CD14-positive monocyte (primary cell): ENCODE results near the gene MIOX. TPM values are rescaled to one million over a fixed set of nuclear protein-coding genes. Genes with fewer than 3 reads are reported as not detected.

ENCODE experiments used
- DNase-seq, 3 donors: peaks; one replicate each; pipeline ENCODE4 v3.0.0-alpha.2; 2011 to 2022
- H2AFZ ChIP-seq: 2 replicates; pipeline ENCODE4 v1.6.0; 2012; ENCODE audit warnings: mild to moderate bottlenecking, low read depth, low read length, inconsistent platforms; ENCODE audit not compliant: insufficient read depth, poor library complexity, severe bottlenecking
- H3K27ac ChIP-seq, 2 donors: 1 replicate in 1 of 2; 2 replicates in 1 of 2; pipeline ENCODE4 v1.5.1; 2012 to 2013; ENCODE audit warnings: low read length in 2 of 2, control low read depth in 1 of 2, inconsistent platforms in 1 of 2, low read depth in 1 of 2, mild to moderate bottlenecking in 1 of 2
- H3K27me3 ChIP-seq, 2 donors: one replicate each; pipeline versions ENCODE4 v1.6.0 to v1.6.1; 2011 to 2013; ENCODE audit warnings: low read length in 2 of 2; ENCODE audit not compliant: control insufficient read depth in 2 of 2, insufficient read depth in 2 of 2
- H3K36me3 ChIP-seq, 2 donors: replicated peaks in 1 of 2; 1 replicate in 1 of 2; 2 replicates in 1 of 2; pipeline versions ENCODE4 v1.5.1 to v1.6.1; 2012 to 2013; ENCODE audit warnings: low read length in 2 of 2, control low read depth in 1 of 2, inconsistent platforms in 1 of 2, mild to moderate bottlenecking in 1 of 2; ENCODE audit not compliant: insufficient read depth in 2 of 2, control insufficient read depth in 1 of 2
- H3K4me1 ChIP-seq, 2 donors: 1 replicate in 1 of 2; 2 replicates in 1 of 2; pipeline versions ENCODE4 v1.5.1 to v1.6.1; 2012 to 2013; ENCODE audit warnings: low read length in 2 of 2, control low read depth in 1 of 2, inconsistent platforms in 1 of 2, mild to moderate bottlenecking in 1 of 2, moderate library complexity in 1 of 2; ENCODE audit not compliant: insufficient read depth in 2 of 2, control insufficient read depth in 1 of 2
- H3K4me2 ChIP-seq: replicated peaks from 2 replicates; pipeline ENCODE3; 2012; ENCODE audit warnings: low read length, moderate library complexity, mild to moderate bottlenecking; ENCODE audit not compliant: poor library complexity, severe bottlenecking; ENCODE audit errors: extremely low read depth
- H3K4me3 ChIP-seq, 3 experiments: fragments of 200-600 bp in 1 of 3; sonication (generic) in 1 of 3; replicated peaks in 1 of 3; 1 replicate in 2 of 3; 2 replicates in 1 of 3; pipeline ENCODE4 v1.5.1; 2011 to 2013; ENCODE audit warnings: low read length in 3 of 3, mild to moderate bottlenecking in 3 of 3, control low read depth in 2 of 3, low read depth in 2 of 3, inconsistent platforms in 1 of 3, moderate library complexity in 1 of 3
- H3K79me2 ChIP-seq: 2 replicates; pipeline ENCODE4 v1.6.0; 2012; ENCODE audit warnings: mild to moderate bottlenecking, control low read depth, inconsistent platforms, low read length, moderate library complexity; ENCODE audit not compliant: insufficient read depth
- H3K9ac ChIP-seq: 2 replicates; pipeline ENCODE4 v1.6.0; 2017; ENCODE audit warnings: low read length, mild to moderate bottlenecking; ENCODE audit not compliant: insufficient read depth, poor library complexity, severe bottlenecking
- H3K9me3 ChIP-seq, 2 donors: replicated peaks in 1 of 2; 1 replicate in 1 of 2; 2 replicates in 1 of 2; pipeline versions ENCODE4 v1.5.1 to v1.6.1; 2012 to 2013; ENCODE audit warnings: low read length in 2 of 2, control low read depth in 1 of 2; ENCODE audit not compliant: control insufficient read depth in 1 of 2, insufficient read depth in 1 of 2
- H4K20me1 ChIP-seq: 2 replicates; pipeline ENCODE4 v1.6.0; 2012; ENCODE audit warnings: mild to moderate bottlenecking, low read length, control low read depth, moderate library complexity; ENCODE audit not compliant: insufficient read depth
- H3K27ac Mint-ChIP-seq, 7 donors: one replicate each; pipeline ENCODE4 v1.8.0; 2020; ENCODE audit warnings: mild to moderate bottlenecking in 7 of 7, mixed read lengths in 7 of 7, moderate library complexity in 6 of 7, inconsistent platforms in 2 of 7
- H3K27me3 Mint-ChIP-seq, 3 donors: one replicate each; pipeline ENCODE4 v1.8.0; 2021 to 2022; ENCODE audit warnings: low read depth in 3 of 3, mild to moderate bottlenecking in 3 of 3, mixed read lengths in 3 of 3, moderate library complexity in 3 of 3, inconsistent platforms in 1 of 3
- H3K36me3 Mint-ChIP-seq, 2 donors: one replicate each; pipeline ENCODE4 v1.8.0; 2020; ENCODE audit warnings: mixed read lengths in 2 of 2, inconsistent platforms in 1 of 2, mild to moderate bottlenecking in 1 of 2
- H3K4me1 Mint-ChIP-seq: one replicate; pipeline ENCODE4 v1.8.0; 2020; ENCODE audit warnings: mild to moderate bottlenecking, mixed read lengths
- H3K4me3 Mint-ChIP-seq, 2 donors: one replicate each; pipeline ENCODE4 v1.8.0; 2020; ENCODE audit warnings: mild to moderate bottlenecking in 2 of 2, mixed read lengths in 2 of 2, moderate library complexity in 1 of 2
- H3K9me3 Mint-ChIP-seq, 7 donors: one replicate each; pipeline ENCODE4 v1.8.0; 2020 to 2022; ENCODE audit warnings: mixed read lengths in 7 of 7, mild to moderate bottlenecking in 6 of 7, moderate library complexity in 6 of 7, inconsistent platforms in 2 of 7
- WGBS: methylation state at CpG from one replicate; pipeline ENCODE4 v1.1.5; 2013; ENCODE audit warnings: missing lambda C conversion rate; ENCODE audit not compliant: insufficient coverage; 5-methylcytosine and 5-hydroxymethylcytosine counted together
- intact Hi-C, 2 donors: fragments of 100-400 bp; cut with micrococcal nuclease; formaldehyde crosslinking; loops; one replicate each; pipeline versions ENCODE4 v1.15.0 to v1.15.1; 2023
- polyA plus RNA-seq, 3 donors: library from polyadenylated mRNA; depleted of rRNA in 1 of 3; unstranded in 2 of 3; stranded (reverse) in 1 of 3; fragments of 300-500 nt in 2 of 3; fragments of >200 nt in 1 of 3; fragmentation: Illumina TruSeq in 2 of 3; gene quantifications; 1 replicate in 2 of 3; 2 replicates in 1 of 3; pipeline ENCODE4 v1.2.3, GENCODE V29; 2012 to 2021
- TF ChIP-seq, protein P1 (sequence below): fragments of 200-600 bp; IDR thresholded peaks from one replicate; pipeline ENCODE4 v1.8.0; 2022; ENCODE audit warnings: antibody characterized with exemption, mild to moderate bottlenecking

MIOX gene
- polyA plus RNA-seq, 3 donors: not detected

DNA sequence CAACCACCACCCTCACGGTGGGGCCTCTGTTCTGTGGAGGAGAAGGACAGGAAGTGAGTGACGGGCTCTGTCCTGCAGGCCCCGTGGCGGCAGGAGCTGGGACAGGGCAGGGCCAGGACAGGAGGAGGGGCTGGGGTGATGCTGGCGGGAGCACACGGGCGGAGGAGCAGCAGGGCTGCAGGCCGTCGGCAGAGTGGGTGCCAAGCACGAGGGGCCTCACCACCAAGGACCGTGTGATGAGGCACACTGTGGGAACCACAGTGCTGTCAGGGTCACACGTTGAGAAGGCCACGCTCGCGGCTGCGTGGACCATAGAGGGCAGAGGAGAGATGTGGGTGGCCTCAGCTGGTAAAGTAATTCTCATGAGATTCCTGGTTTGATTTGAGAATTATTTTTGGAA, 30.2 kb downstream of the MIOX start:
- no peak overlapping the region for H2AFZ ChIP-seq
- Mint-ChIP-seq H3K4me3 (no peak overlapping the region), H3K9me3 (peaks cover 0 to 1% (median 0%) of the 10 kb centered on the region in 7 donors), H3K27me3 (peaks cover 0 to 2% (median 0%) of the 10 kb centered on the region in 3 donors), H3K4me1 (no peaks in the 10 kb centered on the region), H3K27ac (peak overlapping the region in 1 of 7 donors; percentile 76), H3K36me3 (peaks cover 22 to 60% of the 10 kb centered on the region in 2 donors)
- no peak overlapping the region for H3K27ac ChIP-seq
- H3K79me2 ChIP-seq: peaks cover 52% of the 10 kb centered on the region
- intact Hi-C loops: no loop called here
- no peak overlapping the region for H3K9ac ChIP-seq
- DNase-seq: no peak
- no peak overlapping the region for H3K4me3 ChIP-seq
- H4K20me1 ChIP-seq: peaks cover 14% of the 10 kb centered on the region
- 97% methylated on average over 14 of the region's 16 CpGs for WGBS
- no peak overlapping the region for H3K4me2 ChIP-seq
- TF ChIP-seq, protein P1, sequence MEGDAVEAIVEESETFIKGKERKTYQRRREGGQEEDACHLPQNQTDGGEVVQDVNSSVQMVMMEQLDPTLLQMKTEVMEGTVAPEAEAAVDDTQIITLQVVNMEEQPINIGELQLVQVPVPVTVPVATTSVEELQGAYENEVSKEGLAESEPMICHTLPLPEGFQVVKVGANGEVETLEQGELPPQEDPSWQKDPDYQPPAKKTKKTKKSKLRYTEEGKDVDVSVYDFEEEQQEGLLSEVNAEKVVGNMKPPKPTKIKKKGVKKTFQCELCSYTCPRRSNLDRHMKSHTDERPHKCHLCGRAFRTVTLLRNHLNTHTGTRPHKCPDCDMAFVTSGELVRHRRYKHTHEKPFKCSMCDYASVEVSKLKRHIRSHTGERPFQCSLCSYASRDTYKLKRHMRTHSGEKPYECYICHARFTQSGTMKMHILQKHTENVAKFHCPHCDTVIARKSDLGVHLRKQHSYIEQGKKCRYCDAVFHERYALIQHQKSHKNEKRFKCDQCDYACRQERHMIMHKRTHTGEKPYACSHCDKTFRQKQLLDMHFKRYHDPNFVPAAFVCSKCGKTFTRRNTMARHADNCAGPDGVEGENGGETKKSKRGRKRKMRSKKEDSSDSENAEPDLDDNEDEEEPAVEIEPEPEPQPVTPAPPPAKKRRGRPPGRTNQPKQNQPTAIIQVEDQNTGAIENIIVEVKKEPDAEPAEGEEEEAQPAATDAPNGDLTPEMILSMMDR: no peak
- no peaks in the 10 kb centered on the region for H3K4me1 ChIP-seq
- H3K9me3 ChIP-seq: no peaks in the 10 kb centered on the region
- peaks cover 37 to 58% of the 10 kb centered on the region in 2 donors for H3K36me3 ChIP-seq
- no peaks in the 10 kb centered on the region for H3K27me3 ChIP-seq

DNA sequence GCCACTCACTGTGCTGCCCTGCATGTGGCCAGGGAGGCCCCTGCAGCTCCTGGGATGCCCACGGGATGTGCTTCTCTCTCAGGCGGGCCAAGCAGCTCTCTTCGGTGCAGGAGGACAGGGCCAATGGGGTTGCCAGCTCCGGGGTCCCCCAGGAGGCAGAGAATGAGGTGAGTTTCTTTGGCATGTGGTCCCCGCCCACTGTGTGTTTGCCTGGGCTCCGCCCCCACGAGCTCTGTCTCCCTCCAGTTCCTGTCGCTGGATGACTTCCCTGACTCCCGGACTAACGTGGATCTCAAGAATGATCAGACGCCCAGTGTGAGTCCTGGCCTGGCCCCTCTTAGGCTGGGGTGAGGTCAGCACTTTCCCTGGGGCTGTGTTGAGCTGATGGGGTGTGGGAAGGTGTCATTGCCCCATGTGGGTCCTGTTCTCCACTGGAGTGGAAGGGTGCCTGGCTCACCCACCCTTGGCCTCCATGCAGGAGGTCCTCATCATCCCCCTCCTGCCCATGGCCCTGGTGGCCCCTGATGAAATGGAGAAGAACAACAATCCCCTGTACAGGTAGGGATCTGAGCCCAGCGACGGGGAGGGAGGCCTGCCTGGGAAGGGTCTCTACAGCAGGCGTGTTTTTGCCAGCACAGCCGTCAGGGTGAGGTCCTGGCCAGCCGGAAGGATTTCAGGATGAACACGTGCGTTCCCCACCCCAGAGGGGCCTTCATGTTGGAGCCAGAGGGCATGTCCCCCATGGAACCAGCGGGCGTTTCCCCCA, 31.0 kb downstream of the MIOX start:
- peaks cover 0 to 2% (median 0%) of the 10 kb centered on the region in 3 donors for H3K27me3 Mint-ChIP-seq
- H3K36me3 Mint-ChIP-seq: peaks cover 21 to 63% of the 10 kb centered on the region in 2 donors
- DNase-seq: no peak
- H3K36me3 ChIP-seq: peaks cover 41 to 66% of the 10 kb centered on the region in 2 donors
- peak overlapping the region in 2 of 7 donors; percentile 33 to 35 for H3K27ac Mint-ChIP-seq
- WGBS: 92% methylated on average over 20 of the region's 20 CpGs
- no peak overlapping the region for H3K27ac ChIP-seq
- H2AFZ ChIP-seq: no peak overlapping the region
- no peaks in the 10 kb centered on the region for H3K4me1 ChIP-seq
- H3K9me3 Mint-ChIP-seq: peaks cover 0 to 1% (median 0%) of the 10 kb centered on the region in 7 donors
- no peaks in the 10 kb centered on the region for H3K27me3 ChIP-seq
- TF ChIP-seq, protein P1: no peak
- peaks cover 22% of the 10 kb centered on the region for H4K20me1 ChIP-seq
- intact Hi-C loops: no loop called here
- peaks cover 44% of the 10 kb centered on the region for H3K79me2 ChIP-seq
- no peak overlapping the region for H3K4me3 ChIP-seq
- no peak overlapping the region for H3K4me2 ChIP-seq
- no peak overlapping the region for H3K4me3 Mint-ChIP-seq
- no peaks in the 10 kb centered on the region for H3K9me3 ChIP-seq
- H3K4me1 Mint-ChIP-seq: no peaks in the 10 kb centered on the region
- no peak overlapping the region for H3K9ac ChIP-seq
